Bronchial epithelial cell (primary cell): Measurements from ENCODE around the gene TRABD. TPM values are rescaled to one million over a fixed set of nuclear protein-coding genes. Genes with fewer than 3 reads are reported as not detected.

Experiments used
- DNase-seq: peaks from one replicate; pipeline ENCODE4 v3.0.0-alpha.2; 2010; ENCODE audit warnings: low read depth
- FAIRE-seq: peaks from 2 replicates; lab custom pipeline; 2011; peaks lifted over from hg19 to GRCh38; lab: Jason Lieb, UNC
- H3K27me3 ChIP-seq: 2 replicates; pipeline ENCODE4 v1.5.1; 2011; ENCODE audit warnings: low read length; ENCODE audit not compliant: control insufficient read depth, insufficient read depth
- H3K36me3 ChIP-seq: 2 replicates; pipeline ENCODE4 v1.5.1; 2011; ENCODE audit warnings: low read length; ENCODE audit not compliant: control insufficient read depth, insufficient read depth
- H3K4me3 ChIP-seq: 2 replicates; pipeline ENCODE4 v1.5.1; 2011; ENCODE audit warnings: mild to moderate bottlenecking, low read depth, low read length, control low read depth
- CTCF ChIP-seq: IDR thresholded peaks from 2 replicates; pipeline ENCODE4 v1.5.1; 2011; ENCODE audit warnings: mild to moderate bottlenecking, moderate library complexity, low read length, control low read depth, inconsistent platforms; ENCODE audit not compliant: insufficient read depth, severe bottlenecking
- total RNA-seq: library from RNA; depleted of rRNA; stranded (reverse); fragments of >200 nt; gene quantifications from 2 replicates; pipeline ENCODE4 v1.2.1, GENCODE V29; 2014

Gene TRABD
- total RNA-seq, 1 donor from 2014 or later = 43.7 TPM

GRCh38 chr22:50218153-50218995 is 32.7 kb downstream of the TRABD start:
- TF ChIP-seq CTCF = no peak
- H3K4me3 ChIP-seq = no peak overlapping the region
- FAIRE-seq (no peak), DNase-seq (no peak)
- H3K36me3 ChIP-seq = peaks cover 34% of the 10 kb centered on the region
- H3K27me3 ChIP-seq = no peaks in the 10 kb centered on the region

GRCh38 chr22:50218996-50219727 is 33.4 kb downstream of the TRABD start:
- Histone ChIP-seq H3K36me3 (peaks cover 34% of the 10 kb centered on the region), H3K27me3 (no peaks in the 10 kb centered on the region), H3K4me3 (no peak overlapping the region)
- no peak for TF ChIP-seq CTCF
- DNase-seq = peak; percentile 42
- no peak for FAIRE-seq

- FAIRE-seq = no peak
These were observed 34.3 kb downstream of the TRABD start for GRCh38 chr22:50219800-50220602.

GRCh38 chr22:50220603-50221409 is 35.1 kb downstream of the TRABD start:
- Histone ChIP-seq H3K4me3 (no peak overlapping the region), H3K36me3 (peaks cover 36% of the 10 kb centered on the region), H3K27me3 (no peaks in the 10 kb centered on the region)
- FAIRE-seq (peak; percentile 89), DNase-seq (no peak)
- no peak for TF ChIP-seq CTCF

More at GRCh38 chr22:50219800-50220602, 34.3 kb downstream of the TRABD start:
- TF ChIP-seq CTCF = no peak
- H3K36me3 ChIP-seq = peaks cover 34% of the 10 kb centered on the region
- H3K4me3 ChIP-seq = no peak overlapping the region
- no peaks in the 10 kb centered on the region for H3K27me3 ChIP-seq
- DNase-seq = no peak
